ENCODE data around the gene CCDC137. TPM values are rescaled to one million over a fixed set of nuclear protein-coding genes. Genes with fewer than 3 reads are reported as not detected.

CCDC137 gene
- total and polyA plus RNA-seq, 2 donors (not counting 3 experiments of a cell fraction or from before 2014, with no cell fraction given), result 12.9 to 32.2 TPM

- no peaks in the 10 kb centered on the region for H4K20me1 ChIP-seq (replicated peaks; ENCODE audit: control insufficient read depth, extremely low read depth, insufficient read depth, low read length)
- H3K4me3 ChIP-seq (replicated peaks in 1 of 3; ENCODE audit: insufficient read depth in 1 of 3, low read depth in 1 of 3, low read length in 3 of 3), result no peak overlapping the region
- peaks cover 18 to 22% of the 10 kb centered on the region in 2 experiments for H3K27me3 ChIP-seq (ENCODE audit: control insufficient read depth in 2 of 2, insufficient read depth in 2 of 2, low read length in 2 of 2)
- H3K36me3 ChIP-seq (ENCODE audit: control insufficient read depth in 2 of 2, extremely low read depth in 1 of 2, insufficient read depth in 2 of 2, low read length in 2 of 2), result no peaks in the 10 kb centered on the region
- FAIRE-seq, result no peak
- no TSS peak for BruUV-seq (replicated peaks)
- no peak for DNase-seq (ENCODE audit: low read depth, low spot score)
- no peak overlapping the region for H3K4me2 ChIP-seq (ENCODE audit: insufficient read depth, low read length)
- ChIA-PET CTCF (interaction anchor here (1.5 kb wide), 1 partner anchor 10 kb away, joined by 6 read pairs; no protein-coding TSS in a partner anchor), POLR2A (interaction anchor here (0.6 kb wide), 1 partner anchor 25 kb away, joined by 5 read pairs; no protein-coding TSS in a partner anchor)
- no peak overlapping the region for H3K9ac ChIP-seq (replicated peaks; ENCODE audit: extremely low read depth, insufficient read depth, low read length)
- no peaks in the 10 kb centered on the region for H3K79me2 ChIP-seq (ENCODE audit: control insufficient read depth, insufficient read depth, low read length)
- H3K27ac ChIP-seq (ENCODE audit: insufficient read depth, low read depth, low read length), result no peak overlapping the region
- no peak for TF ChIP-seq EZH2 (IDR thresholded peaks at IDR 0.05; ENCODE audit: borderline replicate concordance, low read depth, low read length, severe bottlenecking)
- no peak for TF ChIP-seq MYC (IDR thresholded peaks at IDR 0.05; ENCODE audit: low read depth, low read length)
- no peak for TF ChIP-seq POLR2AphosphoS5 (IDR thresholded peaks at IDR 0.05; ENCODE audit: insufficient read depth, low read depth, low read length)
- TF ChIP-seq FOS (IDR thresholded peaks at IDR 0.05; ENCODE audit: borderline replicate concordance, insufficient read depth, low read length), result no peak
- TF ChIP-seq JUN (IDR thresholded peaks at IDR 0.05; ENCODE audit: borderline replicate concordance, insufficient read depth, insufficient read length, low read depth), result no peak
- no peak for TF ChIP-seq POLR2A (IDR thresholded peaks at IDR 0.05; ENCODE audit: low read depth, low read length)
- TF ChIP-seq GATA2 (IDR thresholded peaks at IDR 0.05; ENCODE audit: insufficient read depth, insufficient read length, low read depth, low read length), result no peak
- TF ChIP-seq MAX (IDR thresholded peaks at IDR 0.05; ENCODE audit: insufficient read depth, insufficient read length), result no peak
- no peak for TF ChIP-seq CTCF (IDR thresholded peaks at IDR 0.05; ENCODE audit: extremely low read depth in 1 of 2, insufficient read depth in 1 of 2, low read depth in 1 of 2, low read length in 2 of 2)
- intact Hi-C loops (cut with micrococcal nuclease) (no loop called here), dilution Hi-C loops (cut with MboI; ENCODE audit: extremely low pct_ligation_motif_present, low sequenced_read_pairs) (no loop called here)
- no peaks in the 10 kb centered on the region for H3K9me1 ChIP-seq (replicated peaks; ENCODE audit: control insufficient read depth, extremely low read depth, insufficient read depth, low read length)
- H3K9me3 ChIP-seq (replicated peaks; ENCODE audit: control insufficient read depth, insufficient read depth, low read length), result no peaks in the 10 kb centered on the region
- no peaks in the 10 kb centered on the region for H3K4me1 ChIP-seq (ENCODE audit: control insufficient read depth, extremely low read depth, insufficient read depth, low read length)
- H2AFZ ChIP-seq (ENCODE audit: low read depth, low read length), result no peak overlapping the region
Observed at GRCh38 chr17:81644496-81644895, 22.0 kb upstream of the CCDC137 start.
